Measurements from ENCODE around the gene HCN4.

- TF ChIP-seq CTCF (IDR thresholded peaks at IDR 0.05): no peak
- TF ChIP-seq ZFX (IDR thresholded peaks at IDR 0.05; ENCODE audit: borderline replicate concordance): no peak
These were observed 14.5 kb downstream of the HCN4 start for GRCh38 chr15:73354241-73354640.
